Ovary (tissue), 3 donors: ENCODE data around the gene SH3BP4.

Experiments used
- POLR2A ChIP-seq: fragments of 450-650 bp; IDR thresholded peaks from one replicate; pipeline ENCODE4 v1.6.1; 2017; ENCODE audit warnings: antibody characterized with exemption, mild to moderate bottlenecking, moderate library complexity
- TF ChIP-seq, protein P1 (sequence below), 3 donors: fragments of 450-650 bp in 2 of 3; fragments of 200-600 bp in 1 of 3; IDR thresholded peaks; one replicate each; pipeline versions ENCODE4 v1.5.1 to v1.8.0; 2016 to 2022; ENCODE audit warnings: antibody characterized with exemption in 3 of 3, mild to moderate bottlenecking in 1 of 3
- donor health status: DM: no; HTN: no; CAD: no.

- TF ChIP-seq, protein P1, sequence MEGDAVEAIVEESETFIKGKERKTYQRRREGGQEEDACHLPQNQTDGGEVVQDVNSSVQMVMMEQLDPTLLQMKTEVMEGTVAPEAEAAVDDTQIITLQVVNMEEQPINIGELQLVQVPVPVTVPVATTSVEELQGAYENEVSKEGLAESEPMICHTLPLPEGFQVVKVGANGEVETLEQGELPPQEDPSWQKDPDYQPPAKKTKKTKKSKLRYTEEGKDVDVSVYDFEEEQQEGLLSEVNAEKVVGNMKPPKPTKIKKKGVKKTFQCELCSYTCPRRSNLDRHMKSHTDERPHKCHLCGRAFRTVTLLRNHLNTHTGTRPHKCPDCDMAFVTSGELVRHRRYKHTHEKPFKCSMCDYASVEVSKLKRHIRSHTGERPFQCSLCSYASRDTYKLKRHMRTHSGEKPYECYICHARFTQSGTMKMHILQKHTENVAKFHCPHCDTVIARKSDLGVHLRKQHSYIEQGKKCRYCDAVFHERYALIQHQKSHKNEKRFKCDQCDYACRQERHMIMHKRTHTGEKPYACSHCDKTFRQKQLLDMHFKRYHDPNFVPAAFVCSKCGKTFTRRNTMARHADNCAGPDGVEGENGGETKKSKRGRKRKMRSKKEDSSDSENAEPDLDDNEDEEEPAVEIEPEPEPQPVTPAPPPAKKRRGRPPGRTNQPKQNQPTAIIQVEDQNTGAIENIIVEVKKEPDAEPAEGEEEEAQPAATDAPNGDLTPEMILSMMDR (IDR thresholded peaks at IDR 0.05): no peak
- TF ChIP-seq POLR2A: no peak
Measured at GRCh38 chr2:235085476-235085875, 133.7 kb downstream of the SH3BP4 start.
